ENCODE results near the gene CSTF2T.

DNA sequence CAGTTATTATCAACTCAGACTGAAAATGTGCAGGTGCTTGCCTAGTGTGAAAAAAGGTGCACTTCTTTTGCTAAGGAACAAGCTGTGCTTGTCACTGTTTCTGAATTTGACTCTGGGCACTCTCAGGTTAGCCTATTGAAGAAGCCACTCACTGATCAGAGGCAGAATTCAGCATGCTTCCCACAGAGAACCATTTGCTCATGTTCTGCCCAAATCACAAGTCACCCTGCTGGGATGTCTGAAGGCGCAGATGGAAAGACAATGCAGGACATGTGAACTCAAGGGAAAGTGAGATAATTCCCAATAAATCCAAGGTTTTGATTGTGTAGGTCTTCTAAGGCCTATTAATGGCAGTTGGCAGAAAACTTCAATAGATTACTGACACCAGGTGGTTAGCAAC is 47.8 kb upstream of the CSTF2T start:
- TF ChIP-seq, protein P1, sequence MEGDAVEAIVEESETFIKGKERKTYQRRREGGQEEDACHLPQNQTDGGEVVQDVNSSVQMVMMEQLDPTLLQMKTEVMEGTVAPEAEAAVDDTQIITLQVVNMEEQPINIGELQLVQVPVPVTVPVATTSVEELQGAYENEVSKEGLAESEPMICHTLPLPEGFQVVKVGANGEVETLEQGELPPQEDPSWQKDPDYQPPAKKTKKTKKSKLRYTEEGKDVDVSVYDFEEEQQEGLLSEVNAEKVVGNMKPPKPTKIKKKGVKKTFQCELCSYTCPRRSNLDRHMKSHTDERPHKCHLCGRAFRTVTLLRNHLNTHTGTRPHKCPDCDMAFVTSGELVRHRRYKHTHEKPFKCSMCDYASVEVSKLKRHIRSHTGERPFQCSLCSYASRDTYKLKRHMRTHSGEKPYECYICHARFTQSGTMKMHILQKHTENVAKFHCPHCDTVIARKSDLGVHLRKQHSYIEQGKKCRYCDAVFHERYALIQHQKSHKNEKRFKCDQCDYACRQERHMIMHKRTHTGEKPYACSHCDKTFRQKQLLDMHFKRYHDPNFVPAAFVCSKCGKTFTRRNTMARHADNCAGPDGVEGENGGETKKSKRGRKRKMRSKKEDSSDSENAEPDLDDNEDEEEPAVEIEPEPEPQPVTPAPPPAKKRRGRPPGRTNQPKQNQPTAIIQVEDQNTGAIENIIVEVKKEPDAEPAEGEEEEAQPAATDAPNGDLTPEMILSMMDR (CRISPR knock-in tag; IDR thresholded peaks at IDR 0.05) = no peak
- no peak for TF ChIP-seq SRSF4 (IDR thresholded peaks at IDR 0.05; ENCODE audit: low read depth, low read length, poor library complexity, severe bottlenecking)
- no peak for TF ChIP-seq BORCS8-MEF2B (CRISPR knock-in tag; IDR thresholded peaks at IDR 0.05)
- TF ChIP-seq KLF16 (CRISPR knock-in tag; IDR thresholded peaks at IDR 0.05) = no peak
- TF ChIP-seq, protein P2, sequence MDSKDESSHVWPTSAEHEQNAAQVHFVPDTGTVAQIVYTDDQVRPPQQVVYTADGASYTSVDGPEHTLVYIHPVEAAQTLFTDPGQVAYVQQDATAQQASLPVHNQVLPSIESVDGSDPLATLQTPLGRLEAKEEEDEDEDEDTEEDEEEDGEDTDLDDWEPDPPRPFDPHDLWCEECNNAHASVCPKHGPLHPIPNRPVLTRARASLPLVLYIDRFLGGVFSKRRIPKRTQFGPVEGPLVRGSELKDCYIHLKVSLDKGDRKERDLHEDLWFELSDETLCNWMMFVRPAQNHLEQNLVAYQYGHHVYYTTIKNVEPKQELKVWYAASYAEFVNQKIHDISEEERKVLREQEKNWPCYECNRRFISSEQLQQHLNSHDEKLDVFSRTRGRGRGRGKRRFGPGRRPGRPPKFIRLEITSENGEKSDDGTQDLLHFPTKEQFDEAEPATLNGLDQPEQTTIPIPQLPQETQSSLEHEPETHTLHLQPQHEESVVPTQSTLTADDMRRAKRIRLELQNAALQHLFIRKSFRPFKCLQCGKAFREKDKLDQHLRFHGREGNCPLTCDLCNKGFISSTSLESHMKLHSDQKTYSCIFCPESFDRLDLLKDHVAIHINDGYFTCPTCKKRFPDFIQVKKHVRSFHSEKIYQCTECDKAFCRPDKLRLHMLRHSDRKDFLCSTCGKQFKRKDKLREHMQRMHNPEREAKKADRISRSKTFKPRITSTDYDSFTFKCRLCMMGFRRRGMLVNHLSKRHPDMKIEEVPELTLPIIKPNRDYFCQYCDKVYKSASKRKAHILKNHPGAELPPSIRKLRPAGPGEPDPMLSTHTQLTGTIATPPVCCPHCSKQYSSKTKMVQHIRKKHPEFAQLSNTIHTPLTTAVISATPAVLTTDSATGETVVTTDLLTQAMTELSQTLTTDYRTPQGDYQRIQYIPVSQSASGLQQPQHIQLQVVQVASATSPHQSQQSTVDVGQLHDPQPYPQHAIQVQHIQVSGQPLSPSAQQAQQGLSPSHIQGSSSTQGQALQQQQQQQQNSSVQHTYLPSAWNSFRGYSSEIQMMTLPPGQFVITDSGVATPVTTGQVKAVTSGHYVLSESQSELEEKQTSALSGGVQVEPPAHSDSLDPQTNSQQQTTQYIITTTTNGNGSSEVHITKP (CRISPR knock-in tag; IDR thresholded peaks at IDR 0.05; ENCODE audit: low read depth) = no peak
- no peak for TF ChIP-seq ZNF207 (IDR thresholded peaks at IDR 0.05; ENCODE audit: borderline replicate concordance)
- no peak for TF ChIP-seq SRF (IDR thresholded peaks at IDR 0.05; ENCODE audit: low read depth, low read length)
- TF ChIP-seq ZNF629 (CRISPR knock-in tag; conservative IDR thresholded peaks at IDR 0.05) = no peak
- TF ChIP-seq EZH2 (conservative IDR thresholded peaks at IDR 0.05; ENCODE audit: low read depth, low read length) = no peak
- no peak for TF ChIP-seq ZSCAN20 (CRISPR knock-in tag; IDR thresholded peaks at IDR 0.05; ENCODE audit: borderline replicate concordance)
- no peak for TF ChIP-seq NFIC (IDR thresholded peaks at IDR 0.05; ENCODE audit: low read length)
- TF ChIP-seq ZNF431 (CRISPR knock-in tag; IDR thresholded peaks at IDR 0.05; ENCODE audit: borderline replicate concordance, low read depth) = no peak
- TF ChIP-seq, protein P3, sequence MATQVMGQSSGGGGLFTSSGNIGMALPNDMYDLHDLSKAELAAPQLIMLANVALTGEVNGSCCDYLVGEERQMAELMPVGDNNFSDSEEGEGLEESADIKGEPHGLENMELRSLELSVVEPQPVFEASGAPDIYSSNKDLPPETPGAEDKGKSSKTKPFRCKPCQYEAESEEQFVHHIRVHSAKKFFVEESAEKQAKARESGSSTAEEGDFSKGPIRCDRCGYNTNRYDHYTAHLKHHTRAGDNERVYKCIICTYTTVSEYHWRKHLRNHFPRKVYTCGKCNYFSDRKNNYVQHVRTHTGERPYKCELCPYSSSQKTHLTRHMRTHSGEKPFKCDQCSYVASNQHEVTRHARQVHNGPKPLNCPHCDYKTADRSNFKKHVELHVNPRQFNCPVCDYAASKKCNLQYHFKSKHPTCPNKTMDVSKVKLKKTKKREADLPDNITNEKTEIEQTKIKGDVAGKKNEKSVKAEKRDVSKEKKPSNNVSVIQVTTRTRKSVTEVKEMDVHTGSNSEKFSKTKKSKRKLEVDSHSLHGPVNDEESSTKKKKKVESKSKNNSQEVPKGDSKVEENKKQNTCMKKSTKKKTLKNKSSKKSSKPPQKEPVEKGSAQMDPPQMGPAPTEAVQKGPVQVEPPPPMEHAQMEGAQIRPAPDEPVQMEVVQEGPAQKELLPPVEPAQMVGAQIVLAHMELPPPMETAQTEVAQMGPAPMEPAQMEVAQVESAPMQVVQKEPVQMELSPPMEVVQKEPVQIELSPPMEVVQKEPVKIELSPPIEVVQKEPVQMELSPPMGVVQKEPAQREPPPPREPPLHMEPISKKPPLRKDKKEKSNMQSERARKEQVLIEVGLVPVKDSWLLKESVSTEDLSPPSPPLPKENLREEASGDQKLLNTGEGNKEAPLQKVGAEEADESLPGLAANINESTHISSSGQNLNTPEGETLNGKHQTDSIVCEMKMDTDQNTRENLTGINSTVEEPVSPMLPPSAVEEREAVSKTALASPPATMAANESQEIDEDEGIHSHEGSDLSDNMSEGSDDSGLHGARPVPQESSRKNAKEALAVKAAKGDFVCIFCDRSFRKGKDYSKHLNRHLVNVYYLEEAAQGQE (IDR thresholded peaks at IDR 0.05; ENCODE audit: borderline replicate concordance in 1 of 2, low read depth in 1 of 2, low read length in 2 of 2) = no peak
